K562 (cell line): Measurements from ENCODE around the gene GPRC5A. TPM values are rescaled to one million over a fixed set of nuclear protein-coding genes. Genes with fewer than 3 reads are reported as not detected.
A peak's percentile ranks its signal among the peaks of the same experiment; 100 is the strongest.

Source experiments
- ATF3 ChIP-seq, 2 experiments: fragments of 450-650 bp in 1 of 2; sonication (generic) in 1 of 2; formaldehyde crosslinking in 1 of 2; IDR thresholded peaks in 1 of 2; conservative IDR thresholded peaks in 1 of 2; 2 replicates each; pipeline versions ENCODE4 v1.6.1 to v1.8.1; 2016 to 2023; ENCODE audit warnings: mild to moderate bottlenecking in 2 of 2, moderate library complexity in 2 of 2, inconsistent platforms in 1 of 2, missing genetic modification reagents in 1 of 2
- ATF7 ChIP-seq: fragments of 450-650 bp; IDR thresholded peaks from 2 replicates; pipeline ENCODE4 v1.7.1; 2014; ENCODE audit warnings: mild to moderate bottlenecking, moderate library complexity
- BRF1 ChIP-seq: IDR thresholded peaks from 3 replicates; pipeline ENCODE4 v1.6.1; 2011; ENCODE audit warnings: borderline replicate concordance, mild to moderate bottlenecking; ENCODE audit not compliant: insufficient read length; ENCODE audit errors: extremely low read depth
- C11orf30 ChIP-seq: fragments of 450-650 bp; IDR thresholded peaks from 2 replicates; pipeline ENCODE4 v1.6.1; 2016; ENCODE audit warnings: low read depth, mild to moderate bottlenecking
- CTBP1 ChIP-seq: fragments of 450-650 bp; IDR thresholded peaks from 2 replicates; pipeline ENCODE4 v1.6.1; 2016; ENCODE audit warnings: borderline replicate concordance
- HNRNPH1 ChIP-seq: fragments of 200-400 bp; formaldehyde crosslinking; optimal IDR thresholded peaks from 2 replicates; pipeline ENCODE3; 2017; ENCODE audit warnings: low read depth, mild to moderate bottlenecking, low read length, moderate library complexity
- JUND ChIP-seq, 2 experiments: IDR thresholded peaks; 2 replicates in 1 of 2; 3 replicates in 1 of 2; pipeline ENCODE4 v1.6.1; 2011; ENCODE audit warnings: borderline replicate concordance in 2 of 2, low read depth in 2 of 2, low read length in 2 of 2, improper control_type of control experiment in 1 of 2, missing biosample characterization in 1 of 2, missing genetic modification characterization in 1 of 2, missing genetic modification reagents in 1 of 2
- LCOR ChIP-seq: sonication (generic); formaldehyde crosslinking; IDR thresholded peaks from 2 replicates; pipeline ENCODE4 v1.8.0; 2022; ENCODE audit warnings: mild to moderate bottlenecking, missing genetic modification reagents
- LEF1 ChIP-seq: fragments of 450-650 bp; IDR thresholded peaks from 2 replicates; pipeline ENCODE4 v1.6.1; 2016; ENCODE audit warnings: mild to moderate bottlenecking
- MIER1 ChIP-seq: fragments of 450-650 bp; IDR thresholded peaks from 2 replicates; pipeline ENCODE4 v1.6.1; 2016; ENCODE audit warnings: antibody characterized with exemption, mild to moderate bottlenecking, low read depth
- NCOA4 ChIP-seq: fragments of 450-650 bp; IDR thresholded peaks from 2 replicates; pipeline ENCODE4 v1.6.1; 2018; ENCODE audit warnings: mild to moderate bottlenecking; ENCODE audit not compliant: partially characterized antibody
- NR0B1 ChIP-seq: fragments of 450-650 bp; IDR thresholded peaks from one replicate; pipeline ENCODE4 v1.6.1; 2018; ENCODE audit warnings: mild to moderate bottlenecking, moderate library complexity; ENCODE audit not compliant: partially characterized antibody
- PHF20 ChIP-seq: fragments of 450-650 bp; IDR thresholded peaks from 2 replicates; pipeline ENCODE4 v1.6.1; 2018; ENCODE audit not compliant: partially characterized antibody
- RAD21 ChIP-seq, 2 experiments: fragments of 250-450 bp in 1 of 2; fragments of 450-650 bp in 1 of 2; sonication (Bioruptor Pico) in 1 of 2; formaldehyde crosslinking in 1 of 2; IDR thresholded peaks in 1 of 2; conservative IDR thresholded peaks in 1 of 2; 2 replicates each; pipeline versions ENCODE4 v1.4.0 to v1.8.0; 2020 to 2022; ENCODE audit warnings: mild to moderate bottlenecking in 2 of 2, moderate library complexity in 1 of 2
- RFX1 ChIP-seq: fragments of 450-650 bp; IDR thresholded peaks from 2 replicates; pipeline ENCODE4 v1.6.1; 2016; ENCODE audit warnings: mild to moderate bottlenecking, moderate library complexity
- RFX5 ChIP-seq: IDR thresholded peaks from 2 replicates; pipeline ENCODE4 v1.6.1; 2011; ENCODE audit warnings: low read depth, mild to moderate bottlenecking, improper control_type of control experiment, low read length
- TCF7 ChIP-seq: sonication (generic); IDR thresholded peaks from 2 replicates; pipeline ENCODE4 v1.6.1; 2016; ENCODE audit warnings: antibody characterized with exemption, borderline replicate concordance
- TEAD2 ChIP-seq: fragments of 450-650 bp; IDR thresholded peaks from 2 replicates; pipeline ENCODE4 v1.6.1; 2016; ENCODE audit warnings: missing genetic modification characterization, control low read depth, missing compliant biosample characterization
- YY1 ChIP-seq, 3 experiments: IDR thresholded peaks; 2 replicates each; pipeline ENCODE4 v1.6.1; 2011; ENCODE audit warnings: low read length in 2 of 3, mild to moderate bottlenecking in 2 of 3, moderate library complexity in 2 of 3, borderline replicate concordance in 1 of 3, control low read depth in 1 of 3, low read depth in 1 of 3; ENCODE audit not compliant: insufficient read depth in 3 of 3, insufficient replicate concordance in 2 of 3, control insufficient read depth in 1 of 3, insufficient read length in 1 of 3; ENCODE audit errors: extremely low read depth in 1 of 3
- ZKSCAN1 ChIP-seq: fragments of 150-350 bp; IDR thresholded peaks from 2 replicates; pipeline ENCODE4 v1.6.1; 2016; ENCODE audit warnings: low read depth, low read length
- ZNF316 ChIP-seq: fragments of 450-650 bp; IDR thresholded peaks from 2 replicates; pipeline ENCODE4 v1.6.1; 2016
- polyA plus RNA-seq, 8 experiments: library from polyadenylated mRNA; depleted of rRNA in 4 of 8; stranded (reverse) in 5 of 8; unstranded in 3 of 8; fragments of >200 nt; fragmentation: Nextera tagmentation in 2 of 8; fragmentation: Illumina TruSeq in 1 of 8; extraction: Ambion mirVana in 2 of 8; extraction: Trizol in 1 of 8; gene quantifications; 2 replicates each; pipeline versions ENCODE4 v1.2.1 to v1.2.3, GENCODE V29; 2011 to 2014; ENCODE audit warnings: inconsistent platforms in 1 of 8, missing spikeins in 1 of 8
- total RNA-seq, 7 experiments: library from RNA; depleted of rRNA in 6 of 7; stranded (reverse); fragments of >200 nt in 6 of 7; fragmentation: Illumina TruSeq in 2 of 7; extraction: Trizol in 2 of 7; gene quantifications; 2 replicates each; pipeline versions ENCODE4 v1.2.1 to v1.2.3, GENCODE V29; 2011 to 2021; ENCODE audit warnings: low replicate concordance in 1 of 7
- TF ChIP-seq, protein P1 (sequence below): conservative IDR thresholded peaks from 2 replicates; pipeline ENCODE4 v1.6.1; 2011; ENCODE audit warnings: low read depth, mild to moderate bottlenecking, low read length; ENCODE audit not compliant: control insufficient read depth

The GPRC5A gene
- total and polyA plus RNA-seq, 9 of the 15 experiments (the other 6 are each of a cell fraction or from before 2014, with no cell fraction given) = 0.01 to 0.64 (median 0.08) TPM; not detected in 6

DNA sequence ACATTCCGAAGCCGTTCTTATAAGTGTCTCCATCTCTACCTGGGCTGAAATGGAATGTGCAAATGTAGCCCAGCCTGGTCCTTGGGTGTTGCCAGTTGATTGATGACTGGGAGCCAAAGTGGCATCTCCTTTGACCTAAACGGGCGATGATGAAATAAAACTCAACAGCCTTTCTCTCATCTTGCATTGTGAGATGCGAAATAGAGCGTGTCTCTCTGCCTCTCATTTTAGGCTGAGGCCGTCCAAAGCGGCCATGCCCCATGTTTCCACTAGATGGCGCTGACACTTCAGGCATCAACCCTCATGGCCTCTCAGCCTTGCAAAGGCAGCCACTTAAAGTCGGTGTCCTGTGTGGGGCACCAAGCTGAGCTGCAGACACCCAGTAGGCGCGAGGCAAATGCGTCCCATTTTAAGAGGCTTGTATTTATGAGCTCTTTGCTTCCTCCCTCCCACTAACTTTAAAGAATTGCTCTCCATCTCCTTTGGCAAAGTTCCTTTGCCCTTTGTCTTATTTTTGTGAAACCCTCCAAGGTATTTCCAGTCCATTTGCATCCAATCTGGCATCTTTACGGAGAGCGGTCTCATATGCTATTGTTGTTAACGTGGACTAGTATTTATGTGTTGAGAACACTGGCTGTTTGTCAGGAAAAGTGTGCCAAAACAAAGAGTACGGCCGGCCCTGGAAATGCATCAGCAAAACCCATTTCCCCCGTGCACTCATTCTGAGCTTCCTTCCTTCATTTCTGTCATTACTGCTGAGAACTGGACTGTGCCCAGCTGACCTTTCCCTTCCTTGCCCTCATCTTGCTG is 25.0 kb downstream of the GPRC5A start (continued):
- TF ChIP-seq RAD21 (CRISPR knock-in tag; conservative IDR thresholded peaks at IDR 0.05 in 1 of 2, IDR thresholded peaks at IDR 0.05 in 1 of 2) (peak; percentile 87 to 93), C11orf30 (no peak), TEAD2 (tag) (no peak), ZKSCAN1 (peak; percentile 30; the same call in 1 of the 2 replicates), ATF3 (IDR thresholded peaks at IDR 0.05) (peak; percentile 48; the same call in 1 of the 2 replicates), ATF3 (CRISPR knock-in tag; conservative IDR thresholded peaks at IDR 0.05) (no peak), LEF1 (no peak), CTBP1 (peak; percentile 44; the same call in 1 of the 2 replicates), PHF20 (no peak), LCOR (CRISPR knock-in tag) (no peak), RFX1 (no peak), HNRNPH1 (no peak), YY1 (IDR thresholded peaks at IDR 0.05; ENCODE audit: borderline replicate concordance in 1 of 3, control insufficient read depth in 1 of 3, extremely low read depth in 1 of 3, insufficient read depth in 3 of 3, insufficient read length in 1 of 3, insufficient replicate concordance in 2 of 3, low read depth in 1 of 3, low read length in 2 of 3) (peak in 2 of 3 experiments; percentile 58 to 60), TCF7 (no peak), ZNF316 (no peak), ATF7 (no peak), JUND (IDR thresholded peaks at IDR 0.05; ENCODE audit: borderline replicate concordance, low read depth, low read length) (0 out of 2 replicates have a peak, but pooled peaks have one; percentile 12), JUND (tag; IDR thresholded peaks at IDR 0.05; ENCODE audit: borderline replicate concordance, low read depth, low read length) (no peak), NR0B1 (no peak), RFX5 (no peak), BRF1 (no peak), MIER1 (no peak), NCOA4 (no peak)
- TF ChIP-seq, protein P1, sequence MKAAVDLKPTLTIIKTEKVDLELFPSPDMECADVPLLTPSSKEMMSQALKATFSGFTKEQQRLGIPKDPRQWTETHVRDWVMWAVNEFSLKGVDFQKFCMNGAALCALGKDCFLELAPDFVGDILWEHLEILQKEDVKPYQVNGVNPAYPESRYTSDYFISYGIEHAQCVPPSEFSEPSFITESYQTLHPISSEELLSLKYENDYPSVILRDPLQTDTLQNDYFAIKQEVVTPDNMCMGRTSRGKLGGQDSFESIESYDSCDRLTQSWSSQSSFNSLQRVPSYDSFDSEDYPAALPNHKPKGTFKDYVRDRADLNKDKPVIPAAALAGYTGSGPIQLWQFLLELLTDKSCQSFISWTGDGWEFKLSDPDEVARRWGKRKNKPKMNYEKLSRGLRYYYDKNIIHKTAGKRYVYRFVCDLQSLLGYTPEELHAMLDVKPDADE = no peak
